HL-60 (cell line): Measurements from ENCODE around the gene IL13.

Experiments used
- DNase-seq, 2 experiments: peaks; one replicate each; pipeline ENCODE4 v3.0.0-alpha.2; 2010 to 2020; ENCODE audit warnings: low read depth in 1 of 2, low spot score in 1 of 2
- H3K27ac ChIP-seq: fragments of 250-450 bp; sonication (Bioruptor Pico); replicated peaks from 2 replicates; pipeline ENCODE4 v1.5.1; 2020; ENCODE audit warnings: mild to moderate bottlenecking, moderate library complexity
- H3K27me3 ChIP-seq: fragments of 250-450 bp; sonication (Bioruptor Pico); 2 replicates; pipeline ENCODE4 v1.5.1; 2021; ENCODE audit warnings: mild to moderate bottlenecking, moderate library complexity; ENCODE audit not compliant: insufficient read depth, poor library complexity, severe bottlenecking
- H3K4me3 ChIP-seq: replicated peaks from 2 replicates; pipeline ENCODE4 v1.5.1; 2011; ENCODE audit warnings: mild to moderate bottlenecking, control low read depth, low read length; ENCODE audit not compliant: insufficient read depth
- CTCF ChIP-seq: IDR thresholded peaks from one replicate; pipeline ENCODE4 v1.5.1; 2011; ENCODE audit warnings: low read length, control low read depth, inconsistent platforms; ENCODE audit not compliant: insufficient read depth
- GABPA ChIP-seq: IDR thresholded peaks from 2 replicates; pipeline ENCODE4 v1.6.1; 2012; ENCODE audit warnings: low read depth
- POLR2AphosphoS5 ChIP-seq: IDR thresholded peaks from 2 replicates; pipeline ENCODE4 v1.6.1; 2012; ENCODE audit warnings: low read depth
- REST ChIP-seq: IDR thresholded peaks from 2 replicates; pipeline ENCODE4 v1.6.1; 2012; ENCODE audit warnings: low read depth; ENCODE audit not compliant: insufficient replicate concordance
- SPI1 ChIP-seq: IDR thresholded peaks from 2 replicates; pipeline ENCODE4 v1.6.1; 2012; ENCODE audit warnings: low read depth, mild to moderate bottlenecking, borderline replicate concordance

Gene IL13

GRCh38 chr5:132659598-132660493, 1.9 kb downstream of the IL13 start:
- no peak for DNase-seq
- H3K27me3 ChIP-seq, result no peaks in the 10 kb centered on the region
- no peak overlapping the region for H3K4me3 ChIP-seq
- no peak overlapping the region for H3K27ac ChIP-seq
- TF ChIP-seq POLR2AphosphoS5 (no peak), GABPA (no peak), SPI1 (no peak), REST (no peak), CTCF (no peak)

GRCh38 chr5:132661231-132662003, 3.4 kb downstream of the IL13 start:
- Histone ChIP-seq H3K4me3 (no peak overlapping the region), H3K27me3 (no peaks in the 10 kb centered on the region), H3K27ac (no peak overlapping the region)
- no peak for DNase-seq
- no peak for TF ChIP-seq POLR2AphosphoS5
- TF ChIP-seq REST, result no peak
- no peak for TF ChIP-seq GABPA
- TF ChIP-seq CTCF, result no peak
- TF ChIP-seq SPI1, result no peak

GRCh38 chr5:132662004-132662401, 4.0 kb downstream of the IL13 start:
- Histone ChIP-seq H3K4me3 (no peak overlapping the region), H3K27me3 (no peaks in the 10 kb centered on the region), H3K27ac (no peak overlapping the region)
- no peak for DNase-seq
- TF ChIP-seq POLR2AphosphoS5 (no peak), REST (no peak), SPI1 (no peak), CTCF (no peak), GABPA (no peak)
